Liver (tissue), 3 donors: ENCODE measurements around the gene ATP2B2.

Experiments used
- FOXA1 ChIP-seq: IDR thresholded peaks from 2 replicates; pipeline ENCODE4 v1.6.1; 2016; ENCODE audit warnings: antibody characterized with exemption
- JUND ChIP-seq, 2 donors: IDR thresholded peaks; 2 replicates each; pipeline ENCODE4 v1.6.1; 2016; ENCODE audit warnings: antibody characterized with exemption in 2 of 2
- RAD21 ChIP-seq, 2 donors: IDR thresholded peaks; 2 replicates each; pipeline ENCODE4 v1.6.1; 2016; ENCODE audit warnings: antibody characterized with exemption in 2 of 2, mild to moderate bottlenecking in 2 of 2
- TAF1 ChIP-seq: conservative IDR thresholded peaks from 2 replicates; pipeline ENCODE4 v1.6.1; 2016; ENCODE audit warnings: antibody characterized with exemption, mild to moderate bottlenecking
- TF ChIP-seq, protein P1 (sequence below): fragments of 150-350 bp; IDR thresholded peaks from 2 replicates; pipeline ENCODE4 v1.5.1; 2017; ENCODE audit warnings: improper control_type of control experiment, low read depth, low read length; ENCODE audit not compliant: missing input control
- TF ChIP-seq, protein P2 (sequence below): IDR thresholded peaks from 2 replicates; pipeline ENCODE4 v1.6.1; 2016; ENCODE audit warnings: antibody characterized with exemption, mild to moderate bottlenecking
- TF ChIP-seq, protein P3 (sequence below): IDR thresholded peaks from 2 replicates; pipeline ENCODE4 v1.6.1; 2016; ENCODE audit warnings: antibody characterized with exemption
- donor health status: healthy.
- donor health status: healthy.

DNA sequence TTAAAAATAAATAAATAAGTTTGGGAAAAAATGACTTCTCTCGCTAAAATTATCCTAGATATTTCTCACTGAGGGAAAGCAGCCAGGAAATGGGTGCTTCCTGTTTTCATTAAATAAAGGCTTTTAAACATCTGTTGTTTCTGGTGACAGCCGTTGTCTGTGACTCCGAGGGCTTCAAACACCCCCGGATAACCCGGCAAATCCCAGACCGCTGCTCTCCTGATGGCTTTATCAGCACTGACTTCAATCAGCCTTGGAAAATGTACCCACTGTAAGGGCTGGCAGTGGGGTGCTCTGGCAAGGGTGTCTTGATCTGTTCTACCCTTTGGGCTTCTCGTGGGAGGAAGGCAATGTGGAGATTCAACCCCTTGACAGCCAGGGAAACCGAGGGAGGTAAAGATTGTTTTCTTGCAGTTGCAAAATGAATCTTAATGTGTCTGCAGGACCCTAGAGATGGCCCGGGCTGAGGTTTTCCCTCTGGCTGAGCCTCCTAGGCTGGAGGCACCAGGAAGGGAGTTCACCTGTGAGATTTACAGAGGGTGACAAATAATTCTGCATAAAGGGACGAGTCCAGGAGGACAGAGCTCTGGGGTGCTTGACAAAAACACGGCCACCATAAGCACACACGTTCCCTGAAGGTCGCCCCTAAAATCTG is 150.9 kb downstream of the ATP2B2 start:
- TF ChIP-seq TAF1 (no peak), JUND (IDR thresholded peaks at IDR 0.05) (no peak), FOXA1 (no peak), RAD21 (IDR thresholded peaks at IDR 0.05) (no peak)
- TF ChIP-seq, protein P1, sequence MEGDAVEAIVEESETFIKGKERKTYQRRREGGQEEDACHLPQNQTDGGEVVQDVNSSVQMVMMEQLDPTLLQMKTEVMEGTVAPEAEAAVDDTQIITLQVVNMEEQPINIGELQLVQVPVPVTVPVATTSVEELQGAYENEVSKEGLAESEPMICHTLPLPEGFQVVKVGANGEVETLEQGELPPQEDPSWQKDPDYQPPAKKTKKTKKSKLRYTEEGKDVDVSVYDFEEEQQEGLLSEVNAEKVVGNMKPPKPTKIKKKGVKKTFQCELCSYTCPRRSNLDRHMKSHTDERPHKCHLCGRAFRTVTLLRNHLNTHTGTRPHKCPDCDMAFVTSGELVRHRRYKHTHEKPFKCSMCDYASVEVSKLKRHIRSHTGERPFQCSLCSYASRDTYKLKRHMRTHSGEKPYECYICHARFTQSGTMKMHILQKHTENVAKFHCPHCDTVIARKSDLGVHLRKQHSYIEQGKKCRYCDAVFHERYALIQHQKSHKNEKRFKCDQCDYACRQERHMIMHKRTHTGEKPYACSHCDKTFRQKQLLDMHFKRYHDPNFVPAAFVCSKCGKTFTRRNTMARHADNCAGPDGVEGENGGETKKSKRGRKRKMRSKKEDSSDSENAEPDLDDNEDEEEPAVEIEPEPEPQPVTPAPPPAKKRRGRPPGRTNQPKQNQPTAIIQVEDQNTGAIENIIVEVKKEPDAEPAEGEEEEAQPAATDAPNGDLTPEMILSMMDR = no peak
- TF ChIP-seq, protein P2, sequence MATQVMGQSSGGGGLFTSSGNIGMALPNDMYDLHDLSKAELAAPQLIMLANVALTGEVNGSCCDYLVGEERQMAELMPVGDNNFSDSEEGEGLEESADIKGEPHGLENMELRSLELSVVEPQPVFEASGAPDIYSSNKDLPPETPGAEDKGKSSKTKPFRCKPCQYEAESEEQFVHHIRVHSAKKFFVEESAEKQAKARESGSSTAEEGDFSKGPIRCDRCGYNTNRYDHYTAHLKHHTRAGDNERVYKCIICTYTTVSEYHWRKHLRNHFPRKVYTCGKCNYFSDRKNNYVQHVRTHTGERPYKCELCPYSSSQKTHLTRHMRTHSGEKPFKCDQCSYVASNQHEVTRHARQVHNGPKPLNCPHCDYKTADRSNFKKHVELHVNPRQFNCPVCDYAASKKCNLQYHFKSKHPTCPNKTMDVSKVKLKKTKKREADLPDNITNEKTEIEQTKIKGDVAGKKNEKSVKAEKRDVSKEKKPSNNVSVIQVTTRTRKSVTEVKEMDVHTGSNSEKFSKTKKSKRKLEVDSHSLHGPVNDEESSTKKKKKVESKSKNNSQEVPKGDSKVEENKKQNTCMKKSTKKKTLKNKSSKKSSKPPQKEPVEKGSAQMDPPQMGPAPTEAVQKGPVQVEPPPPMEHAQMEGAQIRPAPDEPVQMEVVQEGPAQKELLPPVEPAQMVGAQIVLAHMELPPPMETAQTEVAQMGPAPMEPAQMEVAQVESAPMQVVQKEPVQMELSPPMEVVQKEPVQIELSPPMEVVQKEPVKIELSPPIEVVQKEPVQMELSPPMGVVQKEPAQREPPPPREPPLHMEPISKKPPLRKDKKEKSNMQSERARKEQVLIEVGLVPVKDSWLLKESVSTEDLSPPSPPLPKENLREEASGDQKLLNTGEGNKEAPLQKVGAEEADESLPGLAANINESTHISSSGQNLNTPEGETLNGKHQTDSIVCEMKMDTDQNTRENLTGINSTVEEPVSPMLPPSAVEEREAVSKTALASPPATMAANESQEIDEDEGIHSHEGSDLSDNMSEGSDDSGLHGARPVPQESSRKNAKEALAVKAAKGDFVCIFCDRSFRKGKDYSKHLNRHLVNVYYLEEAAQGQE = no peak
- TF ChIP-seq, protein P3, sequence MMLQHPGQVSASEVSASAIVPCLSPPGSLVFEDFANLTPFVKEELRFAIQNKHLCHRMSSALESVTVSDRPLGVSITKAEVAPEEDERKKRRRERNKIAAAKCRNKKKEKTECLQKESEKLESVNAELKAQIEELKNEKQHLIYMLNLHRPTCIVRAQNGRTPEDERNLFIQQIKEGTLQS = no peak
